GM12892 (cell line): ENCODE data around the gene CNOT6.

ENCODE experiments used
- POLR2A ChIP-seq: IDR thresholded peaks from 2 replicates; pipeline ENCODE4 v1.6.1; 2011; ENCODE audit warnings: low read depth, low read length, control low read depth
- TAF1 ChIP-seq: IDR thresholded peaks from 2 replicates; pipeline ENCODE4 v1.6.1; 2011; ENCODE audit warnings: low read depth, mild to moderate bottlenecking, control low read depth, low read length, borderline replicate concordance

- no peak for TF ChIP-seq POLR2A
- TF ChIP-seq TAF1, result no peak
These were observed 13.5 kb downstream of the CNOT6 start for GRCh38 chr5:180507661-180508060.
